Nephron (organoid): Measurements from ENCODE around the gene SCYL3.

ENCODE experiments used
- H3K27ac Mint-ChIP-seq, 3 experiments: 2 replicates each; pipeline ENCODE4 v1.8.0; 2020; ENCODE audit warnings: mixed read lengths in 3 of 3, mild to moderate bottlenecking in 2 of 3, moderate library complexity in 1 of 3
- H3K27me3 Mint-ChIP-seq: 2 replicates; pipeline ENCODE4 v1.8.0; 2021; ENCODE audit warnings: low read depth, mild to moderate bottlenecking, moderate library complexity, mixed read lengths
- H3K36me3 Mint-ChIP-seq: 2 replicates; pipeline ENCODE4 v1.8.0; 2020; ENCODE audit warnings: low read depth, mixed read lengths
- H3K4me1 Mint-ChIP-seq: 2 replicates; pipeline ENCODE4 v1.8.0; 2020; ENCODE audit warnings: mixed read lengths
- H3K4me3 Mint-ChIP-seq, 3 experiments: 2 replicates each; pipeline ENCODE4 v1.8.0; 2020; ENCODE audit warnings: mild to moderate bottlenecking in 3 of 3, mixed read lengths in 3 of 3, moderate library complexity in 2 of 3
- H3K9me3 Mint-ChIP-seq: 2 replicates; pipeline ENCODE4 v1.8.0; 2020; ENCODE audit warnings: mixed read lengths
- CTCF ChIP-seq, 3 experiments: fragments of 200-600 bp; sonication (generic); IDR thresholded peaks; one replicate each; pipeline ENCODE4 v1.5.0; 2021; ENCODE audit warnings: antibody characterized with exemption in 3 of 3; ENCODE audit not compliant: unreplicated experiment in 3 of 3

SCYL3 gene, protein sequence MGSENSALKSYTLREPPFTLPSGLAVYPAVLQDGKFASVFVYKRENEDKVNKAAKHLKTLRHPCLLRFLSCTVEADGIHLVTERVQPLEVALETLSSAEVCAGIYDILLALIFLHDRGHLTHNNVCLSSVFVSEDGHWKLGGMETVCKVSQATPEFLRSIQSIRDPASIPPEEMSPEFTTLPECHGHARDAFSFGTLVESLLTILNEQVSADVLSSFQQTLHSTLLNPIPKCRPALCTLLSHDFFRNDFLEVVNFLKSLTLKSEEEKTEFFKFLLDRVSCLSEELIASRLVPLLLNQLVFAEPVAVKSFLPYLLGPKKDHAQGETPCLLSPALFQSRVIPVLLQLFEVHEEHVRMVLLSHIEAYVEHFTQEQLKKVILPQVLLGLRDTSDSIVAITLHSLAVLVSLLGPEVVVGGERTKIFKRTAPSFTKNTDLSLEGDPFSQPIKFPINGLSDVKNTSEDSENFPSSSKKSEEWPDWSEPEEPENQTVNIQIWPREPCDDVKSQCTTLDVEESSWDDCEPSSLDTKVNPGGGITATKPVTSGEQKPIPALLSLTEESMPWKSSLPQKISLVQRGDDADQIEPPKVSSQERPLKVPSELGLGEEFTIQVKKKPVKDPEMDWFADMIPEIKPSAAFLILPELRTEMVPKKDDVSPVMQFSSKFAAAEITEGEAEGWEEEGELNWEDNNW

DNA sequence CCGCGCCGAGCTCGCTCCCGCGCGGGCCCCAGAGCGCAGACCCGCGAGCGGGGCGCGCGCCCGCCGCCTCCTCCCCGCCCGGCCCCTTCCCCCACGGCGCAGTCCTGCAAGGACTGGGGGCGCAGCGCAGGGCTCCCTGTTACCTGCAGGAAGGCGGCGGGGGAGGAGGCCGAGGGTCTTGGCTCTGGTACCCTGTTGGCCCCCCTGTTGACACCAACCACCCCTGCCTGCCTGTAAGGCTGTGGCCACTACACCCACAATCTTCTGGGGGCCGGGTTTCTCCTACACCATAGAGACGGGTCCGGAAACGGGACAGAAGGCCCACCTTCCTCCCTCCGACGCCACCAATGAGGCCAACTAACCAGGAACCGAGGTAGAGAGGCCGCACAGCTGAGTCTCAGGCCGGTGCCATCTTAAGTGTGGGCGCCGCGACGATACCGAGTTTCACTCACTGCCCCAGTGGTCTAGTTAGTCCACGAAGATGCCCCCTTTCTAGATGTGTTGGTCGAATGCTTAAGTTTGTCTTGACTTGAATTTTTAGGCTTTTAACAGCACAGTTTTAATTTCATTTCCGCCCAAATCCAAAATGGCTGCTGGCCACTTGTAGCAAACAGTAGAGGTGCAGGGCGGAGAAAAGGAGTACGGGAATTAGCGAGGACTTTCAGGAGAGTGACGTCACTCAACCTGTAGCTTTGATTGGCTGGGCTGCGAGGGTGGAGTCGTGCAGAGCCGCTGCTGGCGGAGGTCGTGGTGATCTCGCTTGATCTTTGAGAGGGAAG is at the start of gene SCYL3:
Gene SCYL3 (minus strand): TSS at position 252 of the 779 bp plus-strand sequence. CDS start 5,056 bp downstream, outside the sequence.
- TF ChIP-seq CTCF (IDR thresholded peaks at IDR 0.05; ENCODE audit: unreplicated experiment in 3 of 3) = no peak
- Mint-ChIP-seq H3K27ac (peak within 1 kb of the TSS; percentile 99), H3K4me3 (peak within 1 kb of the TSS; percentile 83 to 95 (median 92)), H3K4me1 (peaks cover 28% of the 10 kb centered on the region), H3K27me3 (no peaks in the 10 kb centered on the region), H3K9me3 (no peaks in the 10 kb centered on the region), H3K36me3 (peaks cover 1% of the 10 kb centered on the region)

GRCh38 chr1:169941982-169942830 is 48.5 kb upstream of the SCYL3 start:
- no peak for TF ChIP-seq CTCF (IDR thresholded peaks at IDR 0.05; ENCODE audit: unreplicated experiment in 3 of 3)
- Mint-ChIP-seq H3K36me3 (no peaks in the 10 kb centered on the region), H3K4me1 (peaks cover 16% of the 10 kb centered on the region), H3K4me3 (peak overlapping the region in 1 of 3 experiments; percentile 20), H3K27me3 (no peaks in the 10 kb centered on the region), H3K9me3 (no peaks in the 10 kb centered on the region), H3K27ac (peak overlapping the region; percentile 86 to 92 (median 88))

DNA sequence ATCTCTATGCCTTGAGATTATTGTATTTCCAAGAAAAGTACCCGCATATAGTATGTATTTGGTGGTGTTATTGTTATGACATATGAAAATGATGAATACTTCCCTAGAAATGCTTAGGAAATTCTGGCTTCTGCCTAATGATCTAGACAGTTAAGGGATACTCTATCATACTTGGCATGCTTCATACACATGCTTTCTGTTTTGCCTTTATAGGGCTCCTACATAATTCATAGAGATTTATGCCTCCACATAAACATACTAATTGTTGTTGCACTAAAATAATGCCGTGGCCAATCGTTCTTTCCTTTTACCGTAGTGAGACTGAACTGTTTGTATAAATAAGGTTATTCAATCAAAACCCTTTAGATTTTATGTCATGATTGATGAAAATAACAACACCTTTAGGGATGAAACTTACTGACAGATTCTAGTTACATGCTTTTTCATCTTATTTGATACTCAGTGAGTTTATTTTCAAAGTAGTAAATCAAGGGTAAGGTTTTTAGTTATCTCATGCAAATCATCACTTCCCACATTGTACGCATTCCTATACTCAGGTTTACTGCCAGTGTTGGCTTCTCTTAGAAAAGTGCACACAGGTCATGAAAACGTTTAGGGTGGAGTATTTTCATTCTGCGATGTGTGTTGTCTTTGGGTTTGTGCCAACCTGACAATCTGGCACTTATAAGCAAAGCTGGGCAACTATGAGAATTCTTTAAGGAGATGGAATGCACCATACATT is 40.5 kb upstream of the SCYL3 start:
- Mint-ChIP-seq H3K27ac (peak overlapping the region; percentile 3 to 69 (median 10)), H3K27me3 (no peaks in the 10 kb centered on the region), H3K4me1 (peaks cover 27% of the 10 kb centered on the region), H3K36me3 (no peaks in the 10 kb centered on the region), H3K4me3 (peak overlapping the region in 1 of 3 experiments; percentile 43), H3K9me3 (no peaks in the 10 kb centered on the region)
- TF ChIP-seq CTCF (IDR thresholded peaks at IDR 0.05; ENCODE audit: unreplicated experiment in 3 of 3) = no peak

- H3K4me3 Mint-ChIP-seq = no peak overlapping the region
- no peaks in the 10 kb centered on the region for H3K27me3 Mint-ChIP-seq
- TF ChIP-seq CTCF (IDR thresholded peaks at IDR 0.05; ENCODE audit: unreplicated experiment in 3 of 3) = no peak
- peak overlapping the region; percentile 30 to 70 (median 49) for H3K27ac Mint-ChIP-seq
- H3K36me3 Mint-ChIP-seq = no peaks in the 10 kb centered on the region
- H3K4me1 Mint-ChIP-seq = peaks cover 37% of the 10 kb centered on the region
- no peaks in the 10 kb centered on the region for H3K9me3 Mint-ChIP-seq
Measured at GRCh38 chr1:169931795-169932231, 38.1 kb upstream of the SCYL3 start.

GRCh38 chr1:169929210-169929526 is 35.5 kb upstream of the SCYL3 start:
- peaks cover 40% of the 10 kb centered on the region for H3K4me1 Mint-ChIP-seq
- H3K27ac Mint-ChIP-seq = peak overlapping the region in 1 of 3 experiments; percentile 70
- no peaks in the 10 kb centered on the region for H3K27me3 Mint-ChIP-seq
- TF ChIP-seq CTCF (IDR thresholded peaks at IDR 0.05; ENCODE audit: unreplicated experiment in 3 of 3) = peak in 2 of 3 experiments; percentile 7 to 10
- H3K4me3 Mint-ChIP-seq = no peak overlapping the region
- H3K36me3 Mint-ChIP-seq = no peaks in the 10 kb centered on the region
- no peaks in the 10 kb centered on the region for H3K9me3 Mint-ChIP-seq
